Epithelial cell of prostate (primary cell): Measurements from ENCODE around the gene RNF208.
A peak's percentile ranks its signal among the peaks of the same experiment; 100 is the strongest.
"Not testable (repeated sequence)": the region's sequence is repeated elsewhere in the genome, so short reads cannot be mapped to it uniquely, and the experiment has no call there.

ENCODE experiments used
- DNase-seq: peaks from one replicate; pipeline ENCODE4 v3.0.0-alpha.2; 2011; ENCODE audit warnings: low read depth, low spot score
- H3K27ac ChIP-seq: fragments of 450-650 bp; 2 replicates; pipeline ENCODE4 v1.5.1; 2017; ENCODE audit warnings: mild to moderate bottlenecking

RNF208 gene

DNA sequence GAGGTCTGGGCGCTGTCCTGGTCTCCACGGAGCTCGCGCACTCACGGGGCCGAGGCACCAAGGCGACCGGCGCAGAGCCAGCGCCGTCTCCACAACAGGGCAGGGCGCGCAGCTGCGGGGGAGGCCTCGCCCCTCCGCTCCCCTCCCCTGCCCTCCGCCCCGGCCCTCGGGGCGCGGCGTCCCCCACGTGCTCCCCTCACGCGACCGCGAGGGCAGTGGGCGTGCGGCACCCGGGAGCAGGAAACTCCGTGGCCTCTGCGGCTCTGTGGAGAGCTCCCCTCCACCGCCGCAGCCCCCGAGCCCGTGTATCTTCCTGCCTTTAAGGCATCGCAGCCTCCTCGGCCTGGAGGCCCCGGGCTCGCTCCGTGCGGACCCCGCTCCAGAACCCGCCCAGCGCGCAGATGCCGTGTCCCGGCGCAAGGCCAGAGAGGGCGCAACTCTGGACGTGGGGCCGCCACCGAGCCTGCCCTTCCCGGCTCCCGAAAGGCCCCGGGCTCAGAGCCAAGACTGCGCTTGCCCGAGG is 18.3 kb upstream of the RNF208 start:
- peak overlapping the region; percentile 97 for H3K27ac ChIP-seq
- DNase-seq: no peak

DNA sequence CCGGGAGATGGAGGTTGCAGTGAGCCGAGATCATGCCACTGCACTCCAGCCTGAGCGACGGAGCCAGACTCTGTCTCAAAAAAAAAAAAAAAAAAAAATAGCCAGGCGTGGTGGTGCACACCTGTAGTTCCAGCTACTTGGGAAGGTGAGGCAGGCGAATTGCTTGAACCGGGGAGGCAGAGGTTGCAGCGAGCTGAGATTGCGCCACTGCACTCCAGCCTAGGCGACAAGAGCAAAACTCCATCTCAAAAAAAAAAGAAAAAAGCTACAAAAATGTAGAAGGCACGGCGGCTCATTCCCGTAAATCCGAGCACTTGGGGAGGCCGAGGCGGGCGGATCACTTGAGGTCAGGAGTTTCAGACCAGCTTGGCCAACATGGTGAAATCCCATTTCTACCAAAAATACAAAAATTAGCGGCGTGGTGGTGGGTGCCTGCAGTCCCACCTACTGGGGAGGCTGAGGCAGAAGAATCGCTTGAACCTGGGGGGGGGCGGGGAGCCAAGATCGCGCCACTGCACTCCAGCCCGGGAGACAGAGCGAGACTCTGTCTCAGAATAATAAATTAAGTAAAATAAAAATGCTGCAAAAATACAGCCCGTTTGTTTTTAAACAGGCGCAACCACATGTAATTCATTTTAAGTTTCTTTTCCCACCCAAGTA is 17.6 kb upstream of the RNF208 start:
- peak overlapping the region; percentile 97 for H3K27ac ChIP-seq
- DNase-seq: not testable (repeated sequence)

DNA sequence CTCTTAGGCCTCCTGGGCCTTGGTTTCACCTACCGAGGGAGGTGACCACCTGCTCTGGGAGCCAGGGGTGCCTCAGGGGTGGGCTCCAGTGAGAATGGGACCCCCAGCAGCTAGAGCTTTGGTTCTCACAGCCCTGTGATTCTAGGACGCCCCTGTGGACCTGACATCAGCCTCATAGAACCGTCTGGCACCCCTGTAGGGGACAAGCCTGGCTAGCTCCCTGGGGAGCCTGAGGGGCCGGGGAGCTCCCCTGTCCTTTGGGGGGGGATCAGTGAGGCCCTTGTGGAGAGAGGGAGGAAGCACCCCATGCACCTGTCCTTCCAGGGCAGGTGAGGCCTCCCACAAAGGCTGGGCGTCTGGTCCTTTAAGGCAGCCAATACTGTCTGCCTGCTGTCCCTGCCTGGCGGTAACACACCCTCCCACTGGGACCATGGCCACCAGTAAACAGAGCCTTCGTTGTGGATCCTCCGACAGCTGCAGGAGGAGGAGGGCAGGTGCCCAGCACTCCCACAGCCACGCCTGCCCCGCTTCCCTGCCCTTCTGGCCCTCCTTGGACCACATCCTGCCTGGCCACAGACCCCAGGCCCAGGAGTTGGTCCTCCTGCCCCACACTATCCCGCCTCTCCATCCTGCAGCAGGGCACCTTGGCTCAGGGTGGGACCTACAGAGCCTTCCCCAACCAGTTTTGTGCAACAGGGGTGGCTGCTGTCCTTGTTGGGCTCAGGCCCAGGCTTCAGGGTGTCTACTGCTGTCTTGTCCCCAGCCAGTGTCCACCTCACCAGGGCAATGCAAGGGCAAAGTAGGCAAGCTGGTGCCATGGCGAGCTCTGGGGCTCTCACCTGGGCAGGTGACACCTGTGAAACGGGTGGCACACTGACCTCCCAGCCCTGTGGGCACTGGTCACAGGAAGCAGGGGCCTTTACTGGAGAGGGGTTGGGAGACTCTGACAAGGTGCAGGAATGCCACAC is 16.0 kb upstream of the RNF208 start:
- H3K27ac ChIP-seq: no peak overlapping the region
- no peak for DNase-seq

DNA sequence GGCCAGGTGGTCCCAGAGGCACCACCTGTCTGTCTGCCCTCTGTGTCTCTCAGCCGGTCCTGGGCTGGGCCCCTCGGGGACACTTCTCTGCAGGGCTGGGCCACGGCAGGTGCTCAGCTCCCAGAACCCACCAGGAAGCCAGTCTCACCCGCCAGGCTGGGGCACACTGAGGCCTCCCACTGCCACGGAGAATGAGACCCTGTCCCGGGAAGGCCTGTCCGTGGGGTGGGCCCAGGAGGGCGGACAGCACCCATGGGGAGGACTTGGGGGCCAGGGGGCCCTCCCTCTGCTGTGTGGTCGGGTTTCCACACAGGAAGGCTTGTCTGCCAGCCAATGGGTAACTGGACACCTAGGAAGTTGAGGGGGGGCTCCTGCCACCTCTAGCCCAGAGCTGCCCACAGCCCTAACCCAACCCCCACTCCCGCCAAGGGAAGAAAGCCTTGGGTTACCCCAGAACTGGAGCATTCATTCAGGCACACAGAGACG is 14.9 kb upstream of the RNF208 start:
- DNase-seq: no peak
- no peak overlapping the region for H3K27ac ChIP-seq

DNA sequence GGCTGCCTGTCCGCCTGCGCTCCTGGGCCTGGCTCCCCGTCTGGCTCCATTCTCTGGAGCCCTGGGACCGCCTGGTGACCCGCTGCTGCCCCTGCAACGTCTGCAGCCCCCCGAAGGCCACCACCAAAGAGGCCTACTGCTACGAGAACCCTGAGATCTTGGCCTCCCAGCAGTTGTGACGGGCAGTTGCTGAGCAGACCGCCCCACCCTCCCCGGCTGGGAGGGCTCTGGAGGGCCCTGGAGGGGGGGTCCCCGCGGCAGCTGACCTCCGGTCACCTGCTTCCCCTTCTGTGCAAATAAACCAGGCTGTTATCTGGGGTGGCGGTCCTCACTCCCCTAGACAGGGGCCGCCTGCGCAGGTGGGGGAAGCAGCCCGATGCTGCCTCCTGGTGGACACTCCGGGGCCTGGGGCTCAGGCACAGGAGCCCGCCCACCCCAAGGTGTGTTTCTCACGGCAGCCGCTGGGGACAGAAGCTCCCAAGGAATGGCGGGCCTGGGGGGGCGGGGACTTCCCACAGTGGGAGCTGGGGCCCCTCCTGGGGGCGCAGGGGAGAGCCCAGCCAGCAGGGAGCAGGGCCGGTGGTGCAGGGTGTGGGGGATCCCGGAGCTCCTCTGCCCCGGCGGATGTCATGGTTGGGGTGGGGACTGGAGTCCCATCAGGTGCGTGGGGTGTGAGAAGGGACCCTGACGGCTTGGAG is 14.3 kb upstream of the RNF208 start:
- no peak overlapping the region for H3K27ac ChIP-seq
- no peak for DNase-seq

DNA sequence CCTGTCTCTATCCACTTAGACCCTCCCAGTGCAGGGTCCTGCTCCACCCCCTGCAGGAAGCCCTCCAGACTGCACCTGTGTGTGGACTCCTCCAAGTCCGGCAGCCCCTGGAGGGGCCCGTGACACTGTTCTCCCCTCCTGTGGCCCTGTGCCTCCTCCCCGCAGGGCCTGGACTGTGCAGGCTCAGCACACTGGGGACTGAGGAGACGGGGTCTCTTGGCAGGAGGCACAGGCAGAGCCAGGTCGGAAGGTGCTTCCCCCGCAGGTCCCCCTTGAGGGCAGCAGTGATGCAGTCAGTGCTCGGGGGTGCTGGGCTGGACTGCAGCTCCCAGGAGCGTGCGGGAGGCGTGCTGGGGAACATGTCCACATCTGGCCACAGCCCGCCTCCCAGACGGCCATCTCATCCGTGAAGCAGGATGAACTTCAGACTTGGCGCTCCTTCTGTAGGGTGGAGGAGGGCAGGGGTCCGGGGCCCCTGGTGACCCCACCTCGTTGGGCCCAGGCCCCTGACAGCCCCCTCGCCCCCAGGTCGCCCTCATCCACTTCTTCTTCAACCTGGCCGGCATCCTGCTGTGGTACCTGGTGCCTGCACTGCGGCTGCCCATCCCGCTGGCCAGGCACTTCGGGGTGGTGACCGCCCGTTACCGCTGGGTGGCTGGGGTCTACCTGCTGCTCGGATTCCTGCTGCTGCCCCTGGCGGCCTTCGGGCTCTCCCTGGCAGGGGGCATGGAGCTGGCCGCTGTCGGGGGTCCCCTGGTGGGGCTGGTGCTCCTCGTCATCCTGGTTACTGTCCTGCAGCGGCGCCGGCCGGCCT is 13.6 kb upstream of the RNF208 start:
- no peak overlapping the region for H3K27ac ChIP-seq
- DNase-seq: no peak

DNA sequence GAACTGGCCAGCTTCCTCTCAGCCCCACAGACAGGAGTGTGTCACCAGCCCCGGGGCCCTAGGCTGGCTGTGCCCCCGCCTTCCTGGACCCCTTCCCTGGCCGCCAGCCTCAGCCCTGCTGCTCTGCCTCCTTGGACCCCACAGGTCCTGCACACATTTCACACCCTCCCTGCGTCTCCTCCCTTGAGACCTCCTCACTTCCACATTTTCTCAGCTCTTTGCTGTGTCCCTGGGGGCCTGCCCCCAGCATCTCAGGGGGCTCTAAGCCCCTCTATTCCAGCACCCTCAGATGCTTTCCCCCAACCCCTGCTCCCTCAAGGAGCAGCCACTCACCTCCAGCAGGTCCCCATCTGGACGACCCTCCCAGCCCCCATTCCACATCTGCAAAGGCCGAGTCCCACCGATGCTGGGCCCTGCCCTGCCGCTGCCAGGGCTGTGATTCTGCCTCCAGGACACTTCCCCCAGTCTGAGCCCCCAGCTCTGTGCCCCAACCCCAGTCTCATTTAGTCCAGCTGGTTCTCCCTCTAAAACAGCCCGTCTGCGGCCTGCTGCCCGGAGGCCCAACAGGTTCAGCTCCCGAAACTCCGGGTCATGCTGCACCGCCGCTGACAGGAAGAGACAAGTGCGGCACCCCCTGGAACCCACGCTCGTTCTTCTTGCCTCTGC is 12.9 kb upstream of the RNF208 start:
- no peak for DNase-seq

DNA sequence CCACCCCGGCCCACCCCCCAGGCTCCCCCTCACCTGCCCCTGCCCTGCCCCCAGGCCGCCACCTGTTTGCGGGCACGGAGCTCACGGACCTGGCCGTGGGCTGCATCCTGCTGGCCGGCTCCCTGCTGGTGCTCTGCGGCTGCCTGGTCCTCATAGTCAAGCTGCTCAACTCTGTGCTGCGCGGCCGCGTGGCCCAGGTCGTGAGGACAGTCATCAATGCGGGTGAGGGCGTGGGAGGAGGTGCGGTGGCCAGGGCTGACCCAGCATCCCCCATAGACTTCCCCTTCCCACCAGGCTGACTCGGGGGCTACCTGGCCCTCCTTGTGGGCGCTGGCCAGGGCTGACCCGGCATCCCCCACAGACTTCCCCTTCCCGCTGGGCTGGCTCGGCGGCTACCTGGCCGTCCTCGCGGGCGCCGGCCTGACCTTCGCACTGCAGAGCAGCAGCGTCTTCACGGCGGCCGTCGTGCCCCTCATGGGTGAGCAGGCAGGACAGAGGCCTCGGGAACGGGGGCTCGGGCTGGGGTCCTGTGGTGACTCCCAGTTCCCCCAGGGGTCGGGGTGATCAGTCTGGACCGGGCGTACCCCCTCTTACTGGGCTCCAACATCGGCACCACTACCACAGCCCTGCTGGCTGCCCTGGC is 12.1 kb upstream of the RNF208 start:
- H3K27ac ChIP-seq: no peak overlapping the region
- DNase-seq: no peak

More for the DNA sequence above, 12.9 kb upstream of the RNF208 start:
- no peak overlapping the region for H3K27ac ChIP-seq

DNA sequence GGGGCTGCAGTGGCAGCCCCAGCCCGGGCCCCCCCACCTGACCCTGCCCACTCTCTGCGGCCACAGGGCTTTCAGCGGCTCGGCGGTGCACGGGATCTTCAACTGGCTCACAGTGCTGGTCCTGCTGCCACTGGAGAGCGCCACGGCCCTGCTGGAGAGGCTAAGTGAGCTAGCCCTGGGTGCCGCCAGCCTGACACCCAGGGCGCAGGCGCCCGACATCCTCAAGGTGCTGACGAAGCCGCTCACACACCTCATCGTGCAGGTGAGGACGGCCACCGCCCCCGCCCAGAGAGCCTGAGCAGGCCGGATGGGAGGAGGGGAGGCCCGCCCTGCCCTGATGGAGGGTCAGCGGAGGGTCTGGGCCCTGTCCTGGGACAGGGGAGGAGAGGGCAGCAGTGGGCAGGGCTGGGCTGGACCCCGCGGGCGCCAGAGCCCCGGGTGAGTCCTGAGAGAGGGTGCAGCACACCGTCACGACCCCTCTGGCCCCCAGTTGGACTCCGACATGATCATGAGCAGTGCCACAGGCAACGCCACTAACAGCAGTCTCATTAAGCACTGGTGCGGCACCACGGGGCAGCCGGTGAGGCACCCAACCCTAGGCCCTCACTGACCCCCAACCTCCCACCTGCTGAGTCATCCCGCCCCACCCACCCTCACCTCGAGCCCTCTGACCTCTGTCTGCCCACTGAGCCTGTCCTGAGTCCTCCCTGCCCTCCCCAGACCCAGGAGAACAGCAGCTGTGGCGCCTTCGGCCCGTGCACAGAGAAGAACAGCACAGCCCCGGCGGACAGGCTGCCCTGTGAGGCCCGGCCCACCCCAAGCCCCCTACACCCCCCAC is 11.3 kb upstream of the RNF208 start:
- no peak for DNase-seq
- H3K27ac ChIP-seq: no peak overlapping the region

DNA sequence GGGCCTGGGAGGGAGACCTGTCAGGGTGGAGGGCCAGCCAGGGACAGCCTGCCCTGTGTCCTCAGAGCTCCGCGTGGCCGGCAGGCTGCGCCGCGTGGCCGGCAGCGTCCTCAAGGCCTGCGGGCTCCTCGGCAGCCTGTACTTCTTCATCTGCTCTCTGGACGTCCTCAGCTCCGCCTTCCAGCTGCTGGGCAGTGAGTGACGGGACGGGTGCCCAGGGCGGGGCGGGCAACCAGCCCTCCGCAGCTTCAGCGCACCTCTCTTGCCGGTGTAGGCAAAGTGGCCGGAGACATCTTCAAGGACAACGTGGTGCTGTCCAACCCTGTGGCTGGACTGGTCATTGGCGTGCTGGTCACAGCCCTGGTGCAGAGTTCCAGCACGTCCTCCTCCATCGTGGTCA is 10.5 kb upstream of the RNF208 start:
- H3K27ac ChIP-seq: no peak overlapping the region
- no peak for DNase-seq

DNA sequence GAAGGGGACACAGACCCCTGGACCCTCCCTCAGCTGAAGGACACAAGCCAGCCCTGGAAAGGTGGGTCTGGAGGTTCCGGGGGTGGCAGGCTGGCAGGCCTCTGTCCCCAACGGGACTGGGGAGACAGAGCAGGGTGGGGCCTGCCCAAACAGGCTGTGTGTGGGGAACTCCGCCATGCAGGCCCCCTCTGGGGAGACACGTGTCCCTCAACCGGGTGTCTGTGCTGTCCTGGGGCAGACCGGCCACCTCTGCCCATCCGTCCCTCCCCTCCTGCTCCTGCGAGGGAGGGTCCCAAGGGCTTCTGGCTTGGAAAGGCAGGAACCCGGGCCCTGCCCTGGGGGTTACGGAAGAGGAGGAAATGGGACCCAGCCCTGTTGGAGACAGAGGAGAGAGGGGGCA is 10.1 kb upstream of the RNF208 start:
- no peak for DNase-seq
- no peak overlapping the region for H3K27ac ChIP-seq

DNA sequence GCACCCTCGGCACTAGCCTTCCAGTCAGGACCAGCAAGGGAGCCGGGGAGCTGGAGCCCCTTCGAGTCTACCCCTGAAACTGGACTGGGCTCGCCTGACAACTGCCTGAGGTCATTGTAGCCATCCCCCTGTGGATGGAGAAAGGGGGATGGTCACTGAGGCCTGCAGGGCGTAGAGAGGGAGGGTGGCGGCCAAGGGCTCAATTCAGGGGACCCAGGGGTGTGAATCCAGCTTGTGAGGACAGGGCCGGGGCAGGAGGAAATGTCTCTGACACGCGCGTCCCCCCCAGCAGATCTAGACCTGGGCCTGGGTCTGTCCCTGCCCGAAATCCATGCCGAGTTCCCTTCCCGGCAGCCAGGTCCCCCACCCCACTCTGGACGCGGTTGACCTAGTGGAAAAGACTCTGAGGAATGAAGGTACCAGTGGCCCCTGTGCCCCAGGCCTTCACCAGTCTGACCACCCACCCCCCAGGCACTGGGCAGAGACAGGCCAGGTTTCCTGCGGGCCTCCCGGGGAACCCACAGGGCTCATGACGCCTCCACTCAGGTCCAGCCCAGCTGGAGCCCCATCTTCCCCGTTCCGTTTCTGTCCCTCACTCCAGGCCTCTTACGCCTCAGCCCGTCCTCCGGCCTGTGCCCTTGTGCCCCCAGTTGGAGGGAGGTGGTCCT is 9.5 kb upstream of the RNF208 start:
- DNase-seq: no peak
- no peak overlapping the region for H3K27ac ChIP-seq

DNA sequence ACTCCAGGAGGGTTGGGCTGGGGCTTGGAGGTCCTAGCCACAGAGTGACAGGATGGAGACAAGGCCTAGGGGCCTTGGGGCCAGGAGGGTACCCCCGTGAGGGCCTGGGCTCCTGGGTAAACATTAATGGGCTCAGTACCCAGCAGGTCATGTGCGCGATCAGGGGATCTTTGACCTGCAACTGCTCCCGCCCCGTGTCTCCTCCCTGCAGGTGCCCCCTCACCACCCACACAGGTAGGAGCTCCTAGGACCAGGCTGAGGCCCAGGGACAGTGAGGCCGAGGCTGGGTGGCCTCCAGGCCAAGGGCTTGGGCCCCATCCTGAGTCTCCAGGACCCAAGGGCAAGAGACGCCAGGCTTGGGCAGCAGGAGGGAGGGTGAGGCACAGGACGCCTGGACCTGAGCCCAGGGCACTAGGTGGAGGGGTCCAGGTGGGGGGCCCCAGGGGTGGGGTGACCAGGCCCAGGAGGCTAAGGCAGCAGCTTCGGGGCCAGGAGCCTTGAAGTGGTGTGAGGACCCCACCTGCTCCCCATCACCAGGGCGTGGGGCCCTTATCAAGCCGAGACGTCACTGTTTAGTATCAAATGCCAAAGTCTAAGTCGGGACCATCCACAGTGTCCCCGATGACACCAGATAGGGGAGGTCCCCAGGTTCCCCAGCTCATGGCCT is 8.8 kb upstream of the RNF208 start, which contains the start of gene SLC34A3:
SLC34A3 (plus strand) TSS at position 197 of the 667 bp plus-strand sequence. CDS start 802 bp downstream, outside the sequence.
- H3K27ac ChIP-seq: no peak within 1 kb of the TSS
- no peak for DNase-seq

DNA sequence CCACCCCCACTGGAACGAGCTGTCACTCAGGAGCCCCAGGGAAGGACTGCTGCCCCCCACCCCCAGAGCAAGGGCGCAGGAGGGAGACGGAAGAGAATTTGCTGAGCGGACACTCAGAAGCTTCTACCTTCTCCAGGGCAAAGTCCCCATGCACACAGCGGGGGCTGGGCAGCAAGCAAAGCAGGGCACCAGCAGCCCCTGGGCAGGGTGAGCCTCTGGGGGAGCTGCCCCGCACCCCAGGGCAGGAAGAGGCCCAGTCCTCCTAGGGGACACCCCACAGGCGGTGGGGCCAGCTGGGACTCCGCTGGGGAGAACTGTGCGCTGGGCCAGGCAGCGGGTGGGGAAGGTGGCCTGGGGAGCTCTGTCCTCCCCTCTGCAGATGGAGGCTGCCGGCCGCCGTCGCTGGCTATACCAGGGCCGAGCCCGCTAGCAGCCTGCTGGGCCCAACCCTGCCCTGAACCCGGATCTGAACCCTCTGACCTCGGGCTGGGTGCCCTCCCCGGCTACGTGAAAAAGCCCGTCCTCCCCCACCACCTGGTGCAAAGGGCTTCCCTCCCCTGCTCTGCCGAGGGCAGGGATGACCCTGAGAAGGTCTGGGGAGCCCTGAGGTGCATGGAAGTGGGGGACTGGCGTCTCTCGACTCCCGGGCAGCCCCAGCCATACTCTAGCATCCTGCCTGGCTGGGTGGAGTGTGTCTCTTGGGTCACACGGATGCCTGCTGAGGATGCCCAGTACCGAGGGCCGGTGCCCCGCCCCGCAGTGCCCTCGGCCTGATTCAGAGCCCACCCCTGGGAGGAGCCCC is 8.1 kb upstream of the RNF208 start:
- H3K27ac ChIP-seq: no peak overlapping the region
- DNase-seq: no peak

DNA sequence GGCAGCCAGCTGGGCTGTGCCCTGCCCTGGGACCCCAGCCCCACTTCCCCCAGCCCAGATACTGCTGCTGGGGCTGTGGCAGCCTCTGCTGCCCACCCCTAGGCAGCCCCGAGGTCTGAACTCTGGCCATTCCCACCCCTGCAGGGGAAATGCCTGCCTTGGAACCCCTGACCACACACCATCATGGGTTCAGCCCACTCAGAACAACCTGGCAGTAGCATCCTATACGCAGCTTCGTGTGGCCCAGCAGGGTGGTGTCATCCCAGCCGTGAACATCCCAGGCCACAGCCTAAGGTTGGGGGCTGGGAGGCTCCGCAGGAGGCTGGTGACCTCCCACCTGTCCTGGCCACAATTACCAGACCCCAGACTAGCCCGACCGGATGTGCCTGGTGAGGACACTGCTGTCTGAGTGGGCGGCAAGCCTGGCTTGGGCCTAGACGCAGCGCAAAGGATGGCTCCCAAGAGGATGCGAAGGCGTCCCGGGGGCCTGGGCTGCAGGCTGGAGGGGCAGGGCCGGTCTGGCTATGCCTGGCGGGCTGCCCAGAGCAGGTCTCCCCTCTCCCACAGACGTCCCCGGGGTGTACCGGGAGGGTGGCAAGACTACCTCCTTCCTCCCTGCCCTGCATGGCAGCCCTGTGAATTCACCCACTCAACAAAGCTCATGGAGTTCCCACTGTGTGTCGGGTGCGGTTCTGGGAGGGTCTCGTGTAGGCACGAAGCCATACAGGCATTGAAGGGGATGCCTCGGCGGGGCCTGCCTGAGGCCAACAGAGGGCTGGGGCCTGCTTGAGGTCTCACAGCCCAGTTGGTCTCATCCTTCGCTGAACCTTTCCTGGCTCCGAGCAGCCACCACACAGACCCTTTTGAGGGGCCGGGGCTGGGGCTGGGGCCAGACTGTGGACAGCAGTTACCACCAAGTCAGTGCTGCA is 7.2 kb upstream of the RNF208 start:
- no peak overlapping the region for H3K27ac ChIP-seq
- no peak for DNase-seq
